MV-4-11 (cell line): Measurements from ENCODE around the gene BACH2.
"Not testable (repeated sequence)": the region's sequence is repeated elsewhere in the genome, so short reads cannot be mapped to it uniquely, and the experiment has no call there.

ENCODE experiments used
- DNase-seq: peaks from one replicate; lab custom pipeline; 2025; lab: John Stamatoyannopoulos, UW

BACH2 gene

DNA sequence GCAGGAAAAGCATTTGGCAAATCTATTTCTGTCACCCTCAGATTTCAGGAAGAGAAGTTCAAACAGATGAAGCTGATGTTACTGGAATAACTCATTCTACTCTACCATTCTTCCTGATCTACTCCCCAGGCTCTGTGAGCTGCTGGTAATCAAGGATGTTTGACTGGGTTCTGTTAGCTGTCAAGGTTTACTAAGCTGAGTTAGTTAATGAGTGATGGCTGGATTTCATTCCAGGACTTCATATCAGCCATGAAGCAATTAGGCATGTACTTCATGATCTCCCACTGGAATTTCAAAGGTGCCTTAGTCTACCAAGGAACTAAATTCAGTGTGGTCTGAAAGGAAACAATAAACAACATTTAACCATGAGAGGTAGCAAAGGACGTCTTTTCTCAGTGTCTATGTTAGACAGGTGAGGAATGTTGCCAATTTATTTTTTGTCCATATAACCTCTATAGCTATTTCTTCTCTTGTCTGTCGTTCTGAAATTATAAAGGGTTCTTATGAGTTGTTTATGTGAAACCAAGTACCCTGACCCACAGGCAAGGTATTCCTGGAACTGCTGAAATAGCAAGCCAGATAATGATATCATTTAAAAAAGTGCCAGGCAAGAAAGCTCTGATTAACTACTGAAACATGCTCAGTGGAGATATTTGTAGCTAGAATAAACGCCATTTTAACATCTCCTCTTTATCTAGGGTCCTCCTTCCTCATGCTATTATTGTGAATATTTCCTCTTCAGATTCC, 112.9 kb downstream of the BACH2 start:
- no peak for DNase-seq

DNA sequence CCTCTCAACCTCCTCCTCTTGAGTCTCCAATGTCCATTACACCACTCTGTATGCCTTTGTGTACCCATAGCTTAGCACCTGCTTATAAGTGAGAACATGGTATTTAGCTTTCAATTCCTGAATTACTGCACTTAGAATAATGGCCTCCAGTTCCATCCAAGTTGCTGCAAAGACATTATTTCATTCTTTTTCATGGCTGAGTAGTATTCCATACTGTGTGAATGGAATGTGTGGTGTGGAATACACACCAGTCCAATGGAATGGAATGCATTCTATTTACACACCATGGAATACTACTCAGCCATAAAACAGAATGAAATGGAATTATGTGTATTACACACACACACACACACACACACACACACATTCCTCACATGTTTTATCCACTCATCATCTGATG, 116.1 kb downstream of the BACH2 start:
- no peak for DNase-seq

DNA sequence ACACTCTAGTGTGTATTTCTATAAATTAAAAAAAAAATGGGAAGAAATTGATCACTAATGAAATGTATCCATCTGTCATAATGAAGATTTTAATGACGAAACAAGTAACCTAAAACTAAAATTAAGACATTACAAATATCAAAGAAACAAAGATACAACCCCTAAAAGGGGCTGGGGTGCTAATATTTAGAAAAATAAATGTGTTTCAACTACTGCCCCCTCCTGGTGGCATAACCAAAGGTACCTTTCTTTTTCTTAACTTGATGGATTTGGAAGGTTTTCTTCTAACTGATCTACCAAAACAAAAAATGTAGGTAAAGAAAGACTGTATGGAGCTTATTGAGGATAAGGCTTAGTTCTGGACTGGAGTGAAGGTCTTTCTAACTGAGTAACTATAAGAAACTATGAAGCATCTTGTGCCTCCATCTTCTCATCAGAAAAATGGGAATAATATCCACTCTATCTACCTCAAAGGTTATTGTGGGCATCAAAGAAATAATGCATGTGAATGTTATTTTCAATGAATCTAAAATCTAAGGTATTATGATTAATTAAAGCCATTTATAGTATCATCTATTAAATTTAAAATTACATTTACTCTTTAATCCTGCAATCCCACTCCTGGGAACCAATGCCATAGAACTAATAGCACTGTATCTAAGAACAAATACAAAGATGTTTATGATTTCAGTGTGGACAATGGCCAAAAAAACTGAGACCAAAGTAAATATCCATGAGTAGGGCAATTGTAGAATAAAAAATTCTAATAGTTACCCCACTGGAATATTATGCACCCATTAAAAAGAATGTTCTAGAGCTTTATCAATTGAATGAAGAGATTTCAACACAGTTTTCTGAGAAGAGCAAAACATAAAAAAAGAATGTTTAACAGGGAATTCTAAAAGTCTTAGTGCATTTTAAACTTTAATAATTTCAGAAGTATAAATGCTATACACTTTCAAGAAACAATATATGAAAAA, 117.2 kb downstream of the BACH2 start:
- peak; percentile 42 for DNase-seq

DNA sequence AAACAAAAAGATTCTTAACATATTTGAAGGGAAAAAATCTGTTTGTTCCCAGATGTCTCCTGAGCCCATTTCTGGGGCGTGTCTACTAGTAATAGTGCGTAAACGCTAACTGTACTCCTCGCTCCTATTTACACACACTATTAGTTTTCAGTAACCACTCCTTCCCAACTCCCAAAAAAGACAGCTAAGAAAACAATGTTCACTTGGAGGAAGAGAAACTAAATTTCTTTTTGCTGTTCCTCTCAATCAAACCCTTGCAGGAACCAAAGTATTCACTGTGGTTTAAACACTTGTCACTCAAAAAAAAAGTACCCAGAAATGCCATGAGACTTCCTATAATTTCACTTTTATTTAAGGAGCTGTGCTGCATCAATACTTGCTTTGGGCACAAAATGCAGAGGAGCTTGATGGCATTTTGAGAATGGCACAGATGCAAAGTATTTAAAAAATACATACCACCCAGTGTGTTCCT, 118.2 kb downstream of the BACH2 start:
- peak; percentile 82 for DNase-seq

DNA sequence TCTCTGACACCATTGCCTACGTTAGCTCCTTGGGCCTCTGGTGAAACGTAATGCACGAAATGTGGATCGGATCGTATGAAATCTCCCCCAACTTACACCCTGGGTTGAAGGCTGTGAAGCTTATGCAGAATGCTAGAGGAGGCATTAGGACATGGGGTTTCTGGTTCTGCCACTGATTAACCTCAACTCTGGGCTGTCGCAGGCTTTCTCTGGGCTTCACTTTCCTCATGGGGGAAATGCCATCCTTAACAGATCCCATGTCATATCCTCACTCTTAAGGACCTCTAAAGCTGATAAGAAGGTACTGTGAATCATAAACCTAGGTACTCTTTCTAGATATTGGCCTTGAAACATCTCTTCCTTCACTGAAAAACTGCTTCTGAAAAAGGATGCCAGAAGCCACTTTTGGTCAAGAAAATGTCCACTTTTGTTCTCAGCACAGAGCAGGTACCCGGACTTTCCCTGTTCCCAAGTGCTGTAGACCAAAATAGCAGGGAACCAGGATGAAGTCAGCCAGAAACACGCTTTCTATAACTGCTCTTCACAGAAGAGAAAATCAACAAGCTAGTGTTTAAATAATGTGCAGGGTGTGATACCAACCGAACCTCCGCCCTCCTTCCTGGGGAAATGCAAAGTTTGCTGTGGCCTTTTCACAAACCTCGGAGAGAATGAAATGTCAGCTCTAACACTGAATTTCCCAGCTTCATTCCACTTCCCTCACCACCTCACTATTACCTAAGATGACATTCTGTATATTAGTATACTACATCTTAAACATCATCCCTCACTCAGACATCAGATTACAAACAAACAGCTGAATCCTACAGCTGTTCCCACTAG, 118.9 kb downstream of the BACH2 start:
- no peak for DNase-seq

GRCh38 chr6:90175627-90176538, 120.8 kb downstream of the BACH2 start:
- DNase-seq: peak; percentile 18

GRCh38 chr6:90173262-90173925, 123.2 kb downstream of the BACH2 start:
- DNase-seq: no peak

- no peak for DNase-seq
These were observed 126.0 kb downstream of the BACH2 start for GRCh38 chr6:90170601-90171000.

- DNase-seq: peak; percentile 73
These were observed 127.3 kb downstream of the BACH2 start for GRCh38 chr6:90169374-90169773.

DNA sequence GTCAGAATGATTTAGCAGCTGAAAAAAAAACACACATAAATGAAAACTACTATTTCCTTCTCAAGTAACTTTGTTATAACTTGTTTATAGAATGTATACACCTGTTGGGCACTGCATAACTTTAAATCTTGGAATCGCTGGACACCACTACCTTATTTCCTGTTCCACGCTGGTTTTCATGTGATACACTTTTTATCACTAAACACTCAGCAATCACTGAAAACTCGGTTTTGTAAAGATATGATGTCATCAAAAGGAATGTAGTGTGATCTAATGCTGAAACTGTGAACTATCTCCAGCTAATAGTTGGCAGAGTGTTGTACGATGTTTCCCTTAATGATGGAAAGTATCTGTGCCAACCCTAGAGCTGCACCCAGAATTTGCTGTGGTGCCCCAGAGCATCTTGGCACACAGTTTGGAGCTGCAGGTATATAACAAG, 127.9 kb downstream of the BACH2 start:
- DNase-seq: no peak

GRCh38 chr6:90167514-90168379, 128.9 kb downstream of the BACH2 start:
- DNase-seq: no peak

DNA sequence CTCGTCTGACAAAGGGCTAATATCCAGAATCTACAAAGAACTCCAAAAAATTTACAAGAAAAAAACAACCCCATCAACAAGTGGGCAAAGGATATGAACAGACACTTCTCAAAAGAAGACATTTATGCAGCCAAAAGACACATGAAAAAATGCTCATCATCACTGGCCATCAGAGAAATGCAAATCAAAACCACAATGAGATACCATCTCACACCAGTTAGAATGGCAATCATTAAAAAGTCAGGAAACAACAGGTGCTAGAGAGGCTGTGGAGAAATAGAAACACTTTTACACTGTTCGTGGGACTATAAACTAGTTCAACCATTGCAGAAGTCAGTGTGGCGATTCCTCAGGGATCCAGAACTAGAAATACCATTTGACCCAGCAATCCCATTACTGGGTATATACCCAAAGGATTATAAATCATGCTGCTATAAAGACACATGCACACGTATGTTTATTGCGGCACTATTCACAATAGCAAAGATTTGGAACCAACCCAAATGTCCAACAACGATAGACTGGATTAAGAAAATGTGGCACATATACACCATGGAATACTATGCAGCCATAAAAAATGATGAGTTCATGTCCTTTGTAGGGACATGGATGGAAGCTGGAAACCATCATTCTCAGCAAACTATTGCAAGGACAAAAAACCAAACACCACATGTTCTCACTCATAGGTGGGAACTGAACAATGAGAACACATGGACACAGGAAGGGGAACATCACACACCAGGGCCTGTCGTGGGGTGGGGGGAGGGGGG, 130.3 kb downstream of the BACH2 start:
- DNase-seq: not testable (repeated sequence)

GRCh38 chr6:90162648-90163387, 133.8 kb downstream of the BACH2 start:
- no peak for DNase-seq

- DNase-seq: no peak
These were observed 136.6 kb downstream of the BACH2 start for GRCh38 chr6:90160013-90160412.

DNA sequence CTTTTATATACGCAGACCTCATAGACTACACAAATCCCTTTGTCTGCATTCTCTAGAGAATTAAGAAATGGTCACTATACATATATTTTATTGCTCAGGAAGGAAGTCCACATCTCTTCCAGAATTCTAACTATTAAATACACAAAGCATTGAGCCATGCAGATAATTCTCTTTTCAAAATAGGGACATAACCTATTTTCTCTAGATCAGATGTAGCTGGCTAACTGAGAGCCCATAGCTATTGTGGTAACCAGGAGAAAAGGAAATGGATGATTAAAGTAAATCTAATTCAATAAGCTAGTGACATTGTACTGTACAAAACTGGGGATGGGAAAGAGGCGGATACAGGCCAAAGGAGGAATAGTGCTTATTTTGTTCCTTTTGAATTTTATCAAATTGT, 137.2 kb downstream of the BACH2 start:
- DNase-seq: no peak

- no peak for DNase-seq
These were observed 137.7 kb downstream of the BACH2 start for GRCh38 chr6:90158936-90159335.

DNA sequence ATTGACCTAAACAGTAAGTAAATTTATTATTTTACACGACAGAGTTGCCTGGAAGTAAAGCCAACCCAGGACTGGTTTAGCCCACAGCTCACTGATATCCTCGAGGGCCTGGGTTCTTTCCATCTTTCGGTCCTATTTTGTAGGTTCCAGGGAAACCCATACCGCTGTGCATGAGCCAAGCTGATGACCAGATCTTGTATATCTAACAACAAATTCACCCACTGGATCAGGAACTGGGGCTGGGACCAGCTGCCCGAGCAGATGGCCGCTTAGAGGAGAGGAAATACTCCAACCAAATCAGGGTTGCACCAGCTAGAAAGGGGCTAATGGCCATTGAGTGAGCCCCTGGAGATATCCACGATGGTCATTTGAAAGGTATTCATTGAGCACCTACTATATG, 139.2 kb downstream of the BACH2 start:
- no peak for DNase-seq

GRCh38 chr6:90156861-90157260, 139.8 kb downstream of the BACH2 start:
- DNase-seq: no peak
